ENCODE data around the gene EIPR1.

The EIPR1 gene

DNA sequence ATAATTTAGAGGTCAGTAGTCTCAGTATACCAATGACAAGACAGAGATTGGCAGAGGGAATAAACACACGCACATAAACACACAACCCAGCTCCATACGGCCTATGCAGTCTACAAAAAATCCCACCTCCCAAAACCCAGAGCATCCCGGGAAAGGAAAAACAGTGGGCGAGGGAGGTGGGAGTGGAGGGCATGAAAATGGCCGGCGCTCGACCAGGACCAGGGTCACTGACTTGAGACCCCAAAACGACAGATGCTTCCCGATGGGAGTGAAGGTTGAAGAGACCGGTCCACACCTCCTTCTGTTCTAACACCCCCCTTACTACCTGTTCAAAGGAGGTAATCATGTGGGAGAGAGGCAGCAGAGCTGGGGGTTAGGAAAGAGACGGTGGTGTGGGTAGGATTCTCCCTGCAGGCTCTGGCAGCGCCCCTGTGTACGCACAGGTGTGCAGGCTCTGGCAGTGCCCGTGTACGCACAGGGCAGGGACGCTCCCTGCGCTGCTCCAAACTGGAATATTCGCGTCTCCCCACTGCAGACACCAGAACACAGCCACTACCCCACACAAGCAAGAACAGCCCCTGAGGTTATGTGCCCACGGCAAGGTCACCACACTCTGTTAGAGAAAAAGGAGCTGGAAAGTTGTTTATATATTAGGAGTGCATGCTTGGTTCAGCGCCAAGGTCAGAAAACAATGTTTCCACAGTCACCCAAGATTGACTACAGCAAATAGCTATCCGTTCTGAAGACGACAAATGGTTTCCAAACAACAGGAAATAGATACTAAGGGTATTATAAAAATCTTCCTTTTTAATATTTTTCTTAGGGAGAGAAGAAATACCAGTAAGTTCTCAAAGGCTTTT is 67.9 kb downstream of the EIPR1 start:
- no peak for DNase-seq (ENCODE audit: low read depth, low spot score)
- H3K27ac ChIP-seq: no peak overlapping the region

DNA sequence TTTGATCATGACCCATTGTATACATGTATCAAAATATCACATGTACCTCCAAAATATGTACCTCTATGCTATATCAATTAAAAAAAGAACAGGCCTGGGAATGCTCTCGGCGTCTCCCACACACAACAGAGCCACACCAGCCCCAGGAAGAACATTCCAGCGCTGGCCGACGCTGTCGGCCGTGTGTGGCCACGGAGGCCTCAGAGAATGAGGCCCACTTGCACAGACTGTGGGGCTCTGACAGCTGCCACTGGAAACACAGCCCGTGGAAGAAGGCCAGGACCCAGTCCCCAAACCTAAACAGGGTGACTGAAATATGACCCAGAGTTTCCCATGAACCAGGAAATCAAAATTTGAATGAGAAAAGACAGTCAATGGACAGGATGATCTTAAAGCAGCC is 69.7 kb downstream of the EIPR1 start:
- H3K27ac ChIP-seq: no peak overlapping the region
- DNase-seq (ENCODE audit: low read depth, low spot score): no peak

DNA sequence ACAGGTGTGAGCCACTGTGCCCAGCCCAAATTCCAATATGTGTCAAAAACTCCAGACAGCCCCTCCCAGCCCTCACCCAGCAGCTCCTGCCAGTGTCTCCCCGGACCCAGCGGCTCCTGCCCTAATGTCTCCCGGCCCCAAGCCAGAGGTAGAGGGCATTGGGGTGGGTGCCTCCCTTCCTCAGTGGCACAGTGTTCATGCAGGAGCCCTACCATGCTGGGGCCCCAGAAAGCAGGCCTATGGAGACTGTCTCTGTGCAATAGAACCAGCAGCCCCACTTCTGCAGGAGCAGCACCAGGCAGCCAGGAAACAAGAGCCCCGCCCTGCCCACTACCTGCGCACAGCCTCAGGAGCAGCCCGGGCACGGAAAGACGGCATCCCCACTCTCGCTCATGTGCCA is 70.4 kb downstream of the EIPR1 start:
- H3K27ac ChIP-seq: no peak overlapping the region

DNA sequence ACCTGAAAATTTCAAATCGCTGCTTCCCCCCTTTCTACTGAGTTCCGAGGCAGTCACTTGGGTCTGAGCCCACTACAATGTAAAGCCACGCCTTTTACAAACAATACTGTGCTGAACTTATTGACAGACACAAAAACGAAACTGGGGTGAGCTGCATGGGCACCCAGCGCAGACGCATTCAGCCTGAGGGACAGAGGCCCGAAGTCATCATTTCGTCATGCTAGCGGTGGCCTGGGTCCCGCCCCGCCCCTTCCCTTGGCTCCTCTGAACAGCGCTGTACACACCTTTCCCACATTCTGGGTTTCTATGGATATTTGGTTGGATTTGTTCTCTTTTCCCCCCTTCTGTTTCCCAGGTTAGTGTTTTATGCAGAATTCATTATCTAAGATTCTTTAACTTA is 71.7 kb downstream of the EIPR1 start:
- DNase-seq (ENCODE audit: low read depth, low spot score): no peak
- no peak overlapping the region for H3K27ac ChIP-seq

More for the DNA sequence above, 70.4 kb downstream of the EIPR1 start:
- no peak for DNase-seq (ENCODE audit: low read depth, low spot score)

DNA sequence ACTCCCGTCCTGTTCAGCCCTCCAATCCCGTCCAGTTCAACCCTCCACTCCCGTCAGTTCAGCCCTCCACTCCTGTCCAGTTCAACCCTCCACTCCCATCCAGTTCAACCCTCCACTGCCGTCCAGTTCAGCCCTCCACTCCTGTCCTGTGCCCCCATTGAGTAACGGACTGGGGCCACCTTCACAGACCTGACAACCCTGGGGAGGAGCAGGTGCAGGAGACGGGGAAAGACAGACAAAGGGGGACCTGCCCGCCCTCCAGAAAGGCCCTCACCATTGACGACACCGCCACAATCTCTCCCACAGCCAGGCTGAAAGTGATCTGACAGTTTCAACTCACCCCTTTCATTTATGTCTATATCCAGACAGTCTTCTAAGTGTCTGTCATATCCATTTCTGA is 72.2 kb downstream of the EIPR1 start:
- DNase-seq (ENCODE audit: low read depth, low spot score): no peak
- H3K27ac ChIP-seq: no peak overlapping the region

DNA sequence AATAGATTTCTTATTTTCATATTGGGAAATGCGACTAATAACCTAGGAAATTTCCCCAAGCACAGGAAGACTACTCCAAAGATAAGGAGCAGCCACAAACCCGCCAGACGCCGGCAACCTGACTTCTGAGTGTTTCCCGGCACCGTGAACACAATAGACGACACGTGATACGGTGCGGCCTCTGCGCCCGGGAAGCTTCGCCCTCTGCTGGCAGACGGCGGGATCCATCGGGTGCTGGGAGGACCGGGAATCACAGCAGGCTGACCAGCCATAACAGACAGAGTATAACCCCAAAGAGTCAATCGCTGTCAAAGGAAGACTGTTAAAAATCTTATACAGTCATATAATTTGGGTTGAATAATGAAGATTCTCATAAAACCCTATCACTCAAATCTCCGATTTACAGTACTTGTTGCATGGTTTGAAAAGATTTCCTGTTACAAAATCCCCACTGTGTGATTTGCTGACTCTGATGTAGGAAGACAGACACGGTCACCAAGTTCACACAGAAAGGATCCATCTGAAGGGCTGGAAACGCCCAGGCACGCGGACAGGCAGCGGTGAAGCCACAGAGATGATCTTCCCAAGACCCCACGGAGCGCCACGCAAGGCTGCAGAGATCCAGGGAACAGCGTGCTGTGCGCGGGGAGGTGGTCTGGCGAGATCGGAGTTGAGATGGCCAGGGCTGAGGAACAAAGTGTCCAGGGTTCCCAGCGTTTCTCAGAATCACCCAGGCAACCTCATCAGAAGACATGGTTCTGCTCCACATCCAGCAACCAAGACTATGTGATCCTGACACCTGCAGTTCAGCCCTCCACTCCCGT is 73.8 kb downstream of the EIPR1 start:
- DNase-seq (ENCODE audit: low read depth, low spot score): peak; percentile 33
- H3K27ac ChIP-seq: no peak overlapping the region

DNA sequence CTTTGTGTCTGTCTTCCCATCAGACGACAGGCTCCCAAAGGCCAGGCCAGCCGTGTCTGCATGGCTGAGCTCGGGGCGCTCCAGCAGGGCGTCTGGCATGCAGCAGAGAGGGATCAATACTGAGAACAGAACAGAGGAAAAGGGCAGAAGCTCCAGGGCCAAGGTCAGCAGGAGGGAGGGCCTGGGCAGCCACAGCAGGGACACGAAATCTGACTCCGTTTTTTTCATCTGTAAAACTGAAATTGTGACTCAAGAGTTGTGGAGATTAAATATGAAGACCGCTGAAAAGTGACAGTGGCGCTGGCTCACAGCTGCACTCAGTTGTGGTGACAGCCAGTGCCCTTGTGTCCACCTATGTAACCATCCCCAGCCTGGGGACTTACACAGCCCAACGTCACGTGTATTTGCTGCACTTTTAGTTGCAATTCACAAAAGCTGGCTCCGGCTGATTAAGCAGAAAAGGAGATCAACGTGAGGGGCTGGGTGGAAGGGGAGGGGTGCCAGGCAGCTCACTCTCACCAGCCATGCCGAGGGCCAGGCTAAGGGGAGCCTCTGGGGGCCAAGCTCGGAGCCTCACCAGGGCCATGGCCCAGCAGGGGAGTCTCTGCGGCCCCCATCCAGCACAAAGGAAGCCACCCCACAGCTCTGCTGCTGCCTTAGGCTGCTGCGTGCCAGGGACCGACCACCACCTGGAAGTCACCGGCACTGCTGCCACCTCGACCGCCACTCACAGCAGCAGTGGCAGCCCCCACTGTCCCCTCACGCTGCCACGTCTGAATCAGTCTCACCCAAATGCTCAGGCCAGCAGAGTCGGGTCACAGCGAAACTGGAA is 74.7 kb downstream of the EIPR1 start:
- no peak overlapping the region for H3K27ac ChIP-seq
- DNase-seq (ENCODE audit: low read depth, low spot score): no peak

DNA sequence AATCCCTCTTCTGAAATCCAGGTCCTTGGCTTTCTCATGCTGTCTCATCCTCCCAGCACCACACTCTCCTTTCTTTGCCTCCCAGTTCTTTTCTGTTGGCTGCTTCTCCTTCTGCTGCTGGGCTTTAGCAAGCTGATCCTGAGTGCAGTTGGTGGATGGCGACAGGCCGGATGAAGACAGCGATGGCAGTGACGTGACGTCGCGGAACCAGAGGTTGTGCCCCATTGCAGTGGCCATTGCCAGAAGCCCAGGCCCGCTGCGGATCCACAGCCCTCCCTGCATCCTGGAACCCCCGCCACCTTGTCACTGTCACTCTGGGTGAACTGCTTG is 75.2 kb downstream of the EIPR1 start:
- H3K27ac ChIP-seq: no peak overlapping the region
- DNase-seq (ENCODE audit: low read depth, low spot score): no peak

DNA sequence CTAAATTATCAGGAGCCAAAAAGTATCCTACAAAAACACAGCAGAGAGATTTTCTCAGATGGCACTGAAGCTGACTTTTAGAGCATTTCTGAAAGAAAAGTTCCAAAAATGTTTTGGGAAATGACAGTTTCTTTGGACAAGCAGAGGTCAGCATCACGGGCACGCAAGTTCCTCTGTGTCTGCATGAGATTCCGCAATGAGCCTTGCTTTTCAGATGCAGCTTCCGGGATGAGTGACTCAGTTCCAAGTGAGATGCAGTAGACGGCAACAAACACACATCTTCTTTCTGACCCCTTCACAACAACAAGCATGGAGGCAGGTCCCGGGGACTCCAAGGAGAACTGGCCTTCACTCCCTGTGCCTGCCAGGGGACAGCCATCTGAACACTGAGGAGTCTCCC is 76.6 kb downstream of the EIPR1 start:
- H3K27ac ChIP-seq: no peak overlapping the region
- no peak for DNase-seq (ENCODE audit: low read depth, low spot score)

DNA sequence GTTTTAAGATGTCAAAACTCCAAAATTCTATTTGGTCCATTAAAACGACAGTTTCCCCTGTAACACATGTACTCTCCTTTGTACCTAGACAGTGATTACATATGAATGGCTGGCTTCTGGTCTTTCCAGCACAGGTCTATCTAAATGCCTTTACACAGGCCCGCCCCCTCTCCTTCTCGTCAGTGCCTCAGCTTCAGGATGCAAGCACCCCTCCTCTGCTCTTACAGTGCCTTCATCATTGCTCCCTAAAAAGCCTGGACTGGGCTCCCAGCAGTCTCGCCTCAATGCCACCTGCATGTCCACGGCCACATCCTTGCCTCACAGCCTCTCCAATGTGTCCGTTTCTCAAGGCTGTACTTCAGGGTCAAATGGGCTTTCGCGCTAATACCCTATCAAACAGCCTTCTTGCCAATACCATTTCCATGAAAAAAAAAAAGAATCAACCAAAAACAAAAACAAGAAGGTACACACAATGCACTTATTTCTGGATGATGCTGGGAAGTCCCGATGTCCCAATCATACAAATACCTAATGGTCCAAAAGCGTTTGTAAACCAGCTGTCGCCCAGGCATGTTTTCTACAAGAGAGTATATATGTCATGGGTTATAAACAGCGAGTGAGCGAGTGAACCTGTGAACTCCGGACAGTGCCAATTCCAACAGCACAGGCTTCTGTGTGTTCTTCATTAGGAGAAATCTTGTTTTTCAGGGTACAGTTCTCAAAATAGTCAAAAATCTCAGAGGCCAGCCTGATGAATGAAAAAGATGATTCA is 77.2 kb downstream of the EIPR1 start:
- H3K27ac ChIP-seq: no peak overlapping the region
- no peak for DNase-seq (ENCODE audit: low read depth, low spot score)

DNA sequence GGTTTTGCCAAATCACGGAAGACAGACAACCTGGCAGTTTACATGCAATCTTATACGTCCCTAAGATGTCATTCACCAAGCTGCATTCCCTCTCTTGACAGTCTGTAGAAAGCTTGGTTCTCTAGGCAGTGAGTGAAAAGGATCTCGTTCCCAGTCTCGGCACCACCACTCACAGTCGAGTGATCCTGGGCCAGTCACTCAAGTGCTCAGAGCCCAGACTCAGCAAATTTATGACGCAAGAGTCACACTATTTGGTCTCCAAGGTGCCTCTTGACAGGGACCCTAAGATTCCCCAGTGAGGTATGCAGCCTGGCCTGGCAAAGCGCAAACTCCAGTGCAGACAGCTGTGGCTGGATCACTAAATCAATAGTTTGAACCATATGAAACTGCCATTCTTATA is 77.9 kb downstream of the EIPR1 start:
- no peak overlapping the region for H3K27ac ChIP-seq
- no peak for DNase-seq (ENCODE audit: low read depth, low spot score)

DNA sequence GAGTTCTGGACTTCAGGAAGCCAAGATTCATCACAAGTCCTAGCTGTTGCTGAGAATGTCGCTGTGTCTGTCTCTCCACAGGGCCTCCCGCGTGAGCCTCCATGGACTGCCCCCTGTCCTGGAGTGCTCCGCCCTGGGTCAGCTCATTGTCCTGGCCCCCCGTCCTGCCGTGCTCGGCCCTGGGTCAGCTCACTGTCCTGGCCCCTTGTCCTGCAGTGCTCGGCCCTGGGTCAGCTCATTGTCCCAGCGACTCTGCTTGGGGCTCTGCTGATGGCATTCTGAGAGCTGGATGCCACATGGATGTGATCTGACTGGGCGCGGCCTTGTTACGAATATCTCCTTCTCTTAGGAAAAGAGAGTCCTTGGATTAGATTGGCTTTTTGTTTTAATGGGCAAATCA is 78.5 kb downstream of the EIPR1 start:
- H3K27ac ChIP-seq: no peak overlapping the region
- no peak for DNase-seq (ENCODE audit: low read depth, low spot score)

DNA sequence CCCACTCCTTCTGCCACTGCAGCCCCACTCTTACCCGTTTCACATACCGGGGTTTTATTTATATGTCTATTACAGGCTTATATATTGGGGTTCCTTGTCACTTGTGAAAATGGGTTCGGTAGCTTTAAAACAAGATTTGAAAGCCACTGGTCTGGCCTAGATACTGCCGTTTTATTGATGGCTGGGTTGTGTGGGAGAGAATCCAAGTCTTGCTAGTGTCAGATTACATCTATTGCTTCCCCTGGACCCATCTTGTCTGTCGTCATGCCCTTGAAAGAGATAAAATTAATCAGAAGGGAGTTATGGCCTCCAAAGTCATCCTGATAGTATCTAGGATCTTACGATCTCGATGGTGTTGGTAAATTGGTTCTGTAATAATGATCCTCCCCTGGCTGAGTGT is 79.4 kb downstream of the EIPR1 start:
- no peak for DNase-seq (ENCODE audit: low read depth, low spot score)
- no peak overlapping the region for H3K27ac ChIP-seq

DNA sequence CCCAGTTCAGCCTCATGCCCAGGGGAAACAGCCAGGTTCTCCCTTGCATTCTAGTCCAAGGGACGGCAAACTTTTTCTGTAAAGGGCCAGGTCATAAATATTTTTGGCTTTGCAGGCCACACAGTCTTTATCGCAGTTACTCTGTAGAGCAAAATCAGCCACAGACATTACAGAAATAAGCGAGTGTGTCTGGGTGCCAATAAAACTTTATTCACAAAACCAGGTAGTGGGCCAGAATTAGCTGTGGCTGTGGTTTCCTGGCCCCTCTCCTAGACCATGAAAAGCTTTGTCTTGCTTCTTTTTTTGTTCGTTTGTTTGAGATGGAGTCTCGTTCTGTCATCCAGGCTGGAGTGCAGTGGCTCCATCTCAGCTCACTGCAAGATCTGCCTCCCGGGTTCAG is 80.1 kb downstream of the EIPR1 start:
- DNase-seq (ENCODE audit: low read depth, low spot score): no peak
- no peak overlapping the region for H3K27ac ChIP-seq

DNA sequence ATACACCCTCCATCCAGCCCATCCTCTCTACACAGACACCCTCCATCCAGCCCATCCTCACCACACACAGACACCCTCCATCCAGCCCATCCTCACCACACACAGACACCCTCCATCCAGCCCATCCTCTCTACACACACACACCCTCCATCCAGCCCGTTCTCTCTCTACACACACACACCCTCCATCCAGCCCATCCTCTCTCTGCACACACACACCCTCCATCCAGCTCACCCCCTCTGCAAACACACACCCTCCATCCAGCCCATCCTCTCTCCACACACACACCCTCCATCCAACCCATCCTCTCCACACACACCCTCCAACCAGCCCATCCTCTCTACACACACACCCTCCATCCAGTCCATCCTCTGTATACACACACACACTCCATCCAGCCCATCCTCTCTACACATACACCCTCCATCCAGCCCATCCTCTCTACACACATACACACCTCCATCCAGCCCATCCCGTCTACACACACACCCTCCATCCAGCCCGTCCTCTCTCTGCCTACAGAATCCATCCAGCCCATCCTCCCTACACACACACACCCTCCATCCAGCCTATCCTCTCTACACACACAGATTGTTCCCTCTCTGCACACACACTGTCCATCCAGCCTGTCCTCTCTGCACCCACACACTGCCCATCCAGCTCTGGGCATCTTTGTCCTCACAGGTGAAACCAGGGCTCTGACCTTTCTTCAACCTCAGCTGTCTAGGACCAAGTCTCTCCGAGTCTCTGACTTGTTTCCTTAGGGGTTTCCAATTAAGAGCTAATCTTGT is 81.2 kb downstream of the EIPR1 start:
- no peak for DNase-seq (ENCODE audit: low read depth, low spot score)
- no peak overlapping the region for H3K27ac ChIP-seq

DNA sequence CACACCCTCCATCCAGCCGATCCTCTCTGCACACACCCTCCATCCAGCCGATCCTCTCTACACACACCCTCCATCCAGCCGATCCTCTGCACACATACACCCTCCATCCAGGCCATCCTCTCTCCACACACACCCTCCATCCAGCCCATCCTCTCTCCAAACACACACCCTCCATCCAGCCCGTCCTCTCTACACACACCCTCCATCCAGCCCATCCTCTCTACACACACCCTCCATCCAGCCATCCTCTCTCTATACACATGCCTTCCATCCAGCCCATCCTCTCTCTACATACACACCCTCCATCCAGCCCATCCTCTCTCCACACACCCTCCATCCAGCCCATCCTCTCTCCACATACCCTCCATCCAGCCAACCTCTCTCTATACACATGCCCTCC is 83.1 kb downstream of the EIPR1 start:
- H3K27ac ChIP-seq: no peak overlapping the region
- no peak for DNase-seq (ENCODE audit: low read depth, low spot score)

DNA sequence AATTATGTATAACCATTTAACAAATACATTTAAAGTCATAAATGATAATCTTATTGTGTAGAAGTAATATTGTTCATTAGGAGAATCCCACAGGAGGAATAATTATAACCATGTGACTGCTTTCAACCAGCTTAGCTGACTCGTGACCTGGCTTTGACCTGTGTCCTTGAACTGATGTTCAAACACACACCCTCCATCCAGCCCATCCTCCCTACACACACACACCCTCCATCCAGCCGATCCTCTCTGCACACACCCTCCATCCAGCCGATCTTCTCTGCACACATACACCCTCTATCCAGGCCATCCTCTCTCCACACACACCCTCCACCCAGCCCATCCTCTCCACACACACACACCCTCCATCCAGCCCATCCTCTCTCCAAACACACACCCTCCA is 83.5 kb downstream of the EIPR1 start:
- DNase-seq (ENCODE audit: low read depth, low spot score): no peak
- no peak overlapping the region for H3K27ac ChIP-seq

DNA sequence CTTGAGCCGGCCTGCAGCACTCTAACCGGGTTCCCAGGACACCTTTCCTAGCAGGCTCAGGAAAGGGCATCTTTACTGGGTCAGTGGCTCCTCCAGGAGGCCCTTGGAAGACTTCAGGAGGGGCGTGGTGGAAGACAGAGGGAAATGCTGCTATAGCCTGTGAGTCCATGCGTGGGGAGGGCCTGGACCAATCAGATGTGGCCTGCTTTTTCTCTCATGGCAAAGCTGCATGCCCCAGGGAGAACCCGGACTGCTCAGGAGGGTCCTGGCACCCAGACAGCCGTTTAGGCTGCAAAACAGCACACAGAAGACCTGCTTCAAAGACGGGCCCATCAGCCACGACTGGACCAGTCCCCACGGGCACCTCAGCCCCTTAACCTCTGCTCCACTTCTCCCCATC is 84.4 kb downstream of the EIPR1 start:
- no peak overlapping the region for H3K27ac ChIP-seq
- no peak for DNase-seq (ENCODE audit: low read depth, low spot score)

DNA sequence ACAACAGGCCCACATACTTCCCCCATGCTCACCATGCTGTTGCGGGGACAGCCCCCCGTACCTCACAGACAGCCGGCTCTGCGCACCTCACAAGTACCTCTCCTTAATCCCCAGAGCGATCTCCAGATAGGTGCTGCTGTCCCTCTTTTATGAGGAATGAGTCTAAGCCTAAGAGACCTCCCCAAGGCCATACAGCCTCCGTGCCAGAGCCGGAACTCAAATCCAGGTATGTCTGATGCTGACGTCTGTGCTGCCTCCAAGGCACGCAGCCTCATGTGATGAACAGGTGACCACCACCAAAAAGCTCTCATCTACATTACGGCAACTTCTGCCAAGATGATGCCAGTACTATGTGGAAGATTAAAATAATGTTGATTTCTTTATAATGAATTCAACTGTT is 85.2 kb downstream of the EIPR1 start:
- no peak overlapping the region for H3K27ac ChIP-seq
- DNase-seq (ENCODE audit: low read depth, low spot score): no peak
